ENCODE measurements around the gene TFAP2A.
A peak's percentile ranks its signal among the peaks of the same experiment; 100 is the strongest.

TFAP2A gene

DNA sequence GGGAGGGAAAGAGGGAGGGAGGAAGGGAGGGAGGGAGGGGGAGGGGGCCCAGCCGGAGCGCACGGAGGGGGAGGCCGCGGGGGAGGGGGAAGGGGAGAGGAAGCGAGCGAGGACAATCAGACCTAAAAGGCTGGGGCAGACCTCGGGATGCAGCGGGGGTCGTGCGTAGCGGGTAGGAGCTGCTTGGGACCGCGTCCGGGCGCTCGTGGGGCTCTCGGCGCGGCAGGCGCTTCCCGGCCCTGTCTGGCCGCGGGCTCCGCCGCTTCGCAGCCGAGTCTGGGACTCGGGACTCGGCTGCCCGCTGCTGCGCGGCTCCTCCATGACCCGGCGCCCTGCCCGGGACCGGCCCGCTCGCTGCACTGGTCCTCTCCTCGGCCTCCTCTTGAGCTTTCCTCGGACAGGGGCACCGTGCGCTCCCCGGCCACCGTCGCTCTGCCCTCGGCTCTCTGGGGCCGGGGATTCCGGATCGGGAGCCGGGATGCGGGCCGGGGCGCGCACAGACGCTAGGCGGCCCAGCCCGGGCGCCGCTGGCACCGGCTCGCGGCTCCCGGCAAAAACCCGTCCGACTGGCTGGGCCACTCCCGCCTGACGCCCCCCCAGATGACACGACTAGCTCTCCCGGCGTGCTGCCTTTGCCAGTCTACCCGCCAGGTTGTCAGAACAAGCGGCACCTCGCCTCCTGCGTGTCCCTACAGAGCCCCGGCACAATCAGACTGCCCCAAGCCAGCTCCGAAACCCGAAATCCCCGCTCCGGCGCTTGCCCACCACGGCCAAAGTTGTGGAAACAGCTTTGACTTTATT lies 2.2 kb downstream of the TFAP2A start:
- DNase-seq (ENCODE audit: low read depth): no peak

- peak; percentile 41 for DNase-seq (ENCODE audit: low read depth)
These were observed 2.9 kb downstream of the TFAP2A start for GRCh38 chr6:10411971-10412460.

GRCh38 chr6:10411131-10411970 lies 3.5 kb downstream of the TFAP2A start:
- no peak for DNase-seq (ENCODE audit: low read depth)

GRCh38 chr6:10410207-10411050 lies 4.4 kb downstream of the TFAP2A start:
- DNase-seq (ENCODE audit: low read depth): no peak

GRCh38 chr6:10409731-10410206 lies 5.1 kb downstream of the TFAP2A start:
- DNase-seq (ENCODE audit: low read depth): no peak

- DNase-seq (ENCODE audit: low read depth): no peak
These were observed 5.6 kb downstream of the TFAP2A start for GRCh38 chr6:10409233-10409721.

GRCh38 chr6:10408457-10408856 lies 6.4 kb downstream of the TFAP2A start:
- DNase-seq (ENCODE audit: low read depth): no peak

DNA sequence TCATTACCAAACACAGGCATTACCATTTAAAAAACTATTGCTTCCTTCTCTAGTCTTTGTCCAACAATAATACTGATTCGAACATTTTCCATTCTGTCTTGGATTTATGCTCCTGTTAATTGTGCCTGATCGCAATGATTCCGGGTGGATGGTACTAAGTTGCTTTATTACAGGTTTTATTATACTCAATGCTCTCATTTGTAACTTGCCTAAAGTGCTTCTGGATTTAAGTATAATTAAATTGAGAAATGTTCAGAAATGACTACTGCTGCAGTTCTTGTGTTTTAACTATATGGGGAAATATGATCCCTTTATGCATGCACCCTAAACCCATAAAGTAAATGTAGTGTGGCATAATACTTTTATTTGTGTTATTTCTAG lies 7.2 kb downstream of the TFAP2A start:
- no peak for DNase-seq (ENCODE audit: low read depth)

DNA sequence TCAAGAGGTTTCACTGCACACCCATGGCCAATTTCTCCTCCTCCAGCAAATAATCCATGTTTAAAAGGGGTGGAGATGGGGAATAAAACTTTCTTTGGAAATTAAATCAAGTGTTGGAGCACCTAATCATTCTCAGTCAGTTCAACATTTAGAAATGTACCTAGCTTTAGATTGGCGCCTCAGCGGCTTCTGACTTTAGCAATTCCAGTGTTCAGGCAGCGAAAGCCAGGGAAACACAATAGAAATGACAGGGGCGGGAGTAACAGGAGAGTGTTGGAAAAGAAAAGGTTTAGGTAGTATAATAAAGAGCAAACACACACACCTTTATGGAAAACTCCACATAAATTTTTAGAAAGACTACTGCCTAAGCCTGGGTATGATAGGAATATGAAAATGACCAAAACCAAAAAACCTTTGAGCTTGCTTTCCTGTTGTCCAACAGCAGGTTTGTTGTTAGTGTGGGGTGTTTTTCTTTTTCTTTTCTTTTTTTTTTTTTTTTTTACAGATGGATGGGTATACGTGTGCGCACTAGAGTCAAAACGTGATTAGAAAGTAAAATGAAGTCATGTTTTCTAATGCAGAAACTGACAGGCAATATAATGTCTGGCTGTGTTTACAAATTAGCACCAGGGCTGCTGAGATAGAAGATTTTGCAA lies 7.7 kb downstream of the TFAP2A start:
- DNase-seq (ENCODE audit: low read depth): no peak

DNA sequence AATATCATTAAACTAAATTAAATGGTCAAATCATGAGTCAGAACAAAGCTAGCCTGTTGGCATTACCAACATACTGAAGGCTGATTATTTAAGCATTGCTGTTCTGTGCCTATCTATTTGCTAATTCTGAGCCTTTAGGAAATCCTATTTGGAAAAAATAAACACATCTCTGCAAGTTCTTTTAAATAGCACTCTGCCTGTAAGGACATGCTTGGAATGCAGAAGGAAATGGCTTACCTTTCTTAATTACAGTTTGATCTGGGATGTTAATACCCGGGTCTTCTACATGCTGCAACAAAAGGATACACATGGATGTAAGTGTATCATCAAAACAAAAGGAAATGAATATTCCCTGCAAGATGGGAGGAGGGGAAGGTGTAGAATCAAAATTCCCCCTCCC lies 8.3 kb downstream of the TFAP2A start:
- DNase-seq (ENCODE audit: low read depth): no peak

DNA sequence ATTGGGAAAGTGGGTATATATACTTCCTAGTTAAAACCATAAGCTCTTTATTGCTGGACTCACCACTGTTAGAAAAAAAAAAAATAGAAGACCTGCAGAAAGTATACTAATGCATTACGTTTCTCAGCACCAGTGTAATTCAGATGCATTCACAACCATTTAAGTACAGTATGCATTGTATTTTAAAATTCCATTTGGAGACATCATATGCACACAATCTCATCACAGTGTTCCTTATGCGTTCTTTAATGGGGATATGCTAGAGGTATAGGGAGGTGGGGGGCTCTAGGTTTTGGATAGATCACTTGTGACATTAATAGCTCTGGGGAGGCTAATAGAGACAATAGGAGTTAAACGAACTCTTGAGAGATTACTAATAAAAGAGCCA lies 9.4 kb downstream of the TFAP2A start:
- no peak for DNase-seq (ENCODE audit: low read depth)

GRCh38 chr6:10404799-10405512 lies 9.9 kb downstream of the TFAP2A start:
- DNase-seq (ENCODE audit: low read depth): no peak

DNA sequence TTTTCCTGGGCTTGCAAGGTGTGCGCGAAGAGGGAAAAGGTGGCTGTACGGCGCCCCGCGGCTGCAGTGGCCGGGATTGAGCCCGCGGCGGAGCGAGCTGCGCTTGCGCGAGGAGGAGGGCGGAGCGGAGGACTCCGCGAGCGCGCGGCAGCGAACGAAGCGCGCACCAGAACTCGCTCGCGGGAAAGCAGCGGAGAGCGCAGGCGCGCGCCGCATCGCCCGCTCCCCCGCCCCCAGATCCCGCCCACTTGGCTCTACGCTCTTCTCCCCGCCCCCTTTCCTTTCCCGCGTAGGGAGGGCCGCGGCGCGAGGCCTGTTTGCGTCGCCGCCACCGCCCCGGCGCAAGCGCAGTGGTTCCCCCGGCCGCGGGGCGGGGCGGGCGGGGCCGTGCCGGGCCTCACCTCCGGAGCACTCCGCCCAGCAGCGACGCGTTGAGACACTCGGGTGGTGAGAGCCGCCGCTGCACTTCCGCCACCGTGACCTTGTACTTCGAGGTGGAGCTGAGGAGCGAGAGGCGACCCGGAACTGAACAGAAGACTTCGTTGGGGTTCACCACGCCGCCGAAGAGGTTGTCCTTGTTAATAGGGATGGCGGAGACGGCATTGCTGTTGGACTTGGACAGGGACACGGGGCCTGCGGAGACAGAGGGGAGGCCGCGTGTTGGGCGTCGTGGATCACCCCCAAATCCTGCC lies 10.6 kb downstream of the TFAP2A start:
- DNase-seq (ENCODE audit: low read depth): peak; percentile 90

- DNase-seq (ENCODE audit: low read depth): peak; percentile 81
These were observed 11.3 kb downstream of the TFAP2A start for GRCh38 chr6:10403385-10404106.

- no peak for DNase-seq (ENCODE audit: low read depth)
These were observed 12.1 kb downstream of the TFAP2A start for GRCh38 chr6:10402648-10403311.

DNA sequence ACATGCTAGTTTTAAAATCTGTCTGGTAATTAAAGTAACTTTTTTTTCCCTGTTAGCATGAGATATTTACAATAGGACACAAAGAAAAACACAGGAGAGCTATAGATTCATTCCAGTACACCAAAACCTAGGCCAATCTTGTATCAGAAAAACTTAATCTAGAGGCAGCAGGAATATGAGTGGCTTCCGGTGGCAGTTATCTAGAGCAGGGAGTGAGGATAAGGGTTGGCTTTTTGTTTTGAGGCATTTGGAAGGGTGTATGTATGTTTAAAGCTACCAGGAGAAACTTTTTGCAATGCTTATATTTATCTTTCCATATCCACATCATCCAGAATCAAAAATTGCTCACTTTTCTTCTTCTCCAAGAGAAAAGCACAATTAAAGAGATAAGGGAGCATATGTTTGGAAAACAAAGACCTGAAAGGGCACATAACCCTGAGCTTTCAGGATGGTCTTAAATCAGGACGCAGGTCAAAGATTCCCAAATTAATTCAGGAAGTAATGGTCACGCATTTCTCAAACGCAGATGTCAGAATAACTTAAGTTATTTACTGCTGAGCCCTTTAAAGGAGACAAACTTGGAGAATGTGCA lies 13.1 kb downstream of the TFAP2A start:
- DNase-seq (ENCODE audit: low read depth): no peak

DNA sequence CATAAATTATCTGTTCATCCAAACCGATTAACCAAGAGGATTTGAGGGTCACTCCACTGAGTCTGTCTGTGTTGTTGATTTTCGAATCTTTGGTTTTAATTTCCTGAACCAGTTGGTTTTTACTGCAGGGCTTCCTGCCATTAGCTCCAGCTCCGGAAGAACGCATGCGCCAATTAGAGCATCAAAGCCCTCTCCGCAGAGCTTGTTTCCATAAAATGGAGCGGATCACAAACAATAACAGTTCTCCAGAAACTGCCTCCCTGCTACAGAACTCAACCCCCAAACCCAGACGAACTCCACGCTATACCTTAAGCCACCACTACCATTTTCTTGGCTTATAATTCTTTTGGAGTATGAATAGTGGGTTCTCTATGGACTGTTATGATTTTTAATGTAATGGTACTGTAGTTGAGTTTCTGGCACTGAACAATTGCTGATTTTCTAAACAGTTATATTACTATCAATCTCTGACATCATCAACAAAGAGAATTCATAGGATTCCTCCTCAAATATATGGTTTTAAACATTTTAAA lies 13.8 kb downstream of the TFAP2A start:
- no peak for DNase-seq (ENCODE audit: low read depth)

GRCh38 chr6:10400330-10400729 lies 14.5 kb downstream of the TFAP2A start:
- no peak for DNase-seq (ENCODE audit: low read depth)
